IMR-90 (cell line): Measurements from ENCODE around the gene MTMR1. TPM values are rescaled to one million over a fixed set of nuclear protein-coding genes. Genes with fewer than 3 reads are reported as not detected.

Experiments
- ATAC-seq: fragments of 200-7000 bp; cut with Tn5 transposase; 2 replicates; pipeline ENCODE4 v1.9.1; 2020; ENCODE audit warnings: low read depth, mild to moderate bottlenecking, moderate library complexity
- BruUV-seq: library from RNA; stranded (reverse); fragments of 400-500 nt; replicated peaks from 2 replicates; lab custom pipeline; 2021; lab: Mats Ljungman, UMichigan
- CTCF ChIA-PET: fragments of 300-600 bp; formaldehyde crosslinking; extraction: SDS; loops from one replicate; lab custom pipeline; 2021; ENCODE audit warnings: antibody characterized with exemption; lab: Yijun Ruan, JAX
- POLR2A ChIA-PET: fragments of 300-600 bp; sonication (Branson Sonifier 250); formaldehyde crosslinking; loops from one replicate; lab custom pipeline; 2022; ENCODE audit warnings: antibody characterized with exemption; ENCODE audit not compliant: unreplicated experiment; lab: Charles Lee
- DNase-seq: peaks from one replicate; pipeline ENCODE4 v3.0.0; 2013
- H2AFZ ChIP-seq: replicated peaks from 2 replicates; pipeline ENCODE3; 2013; ENCODE audit warnings: low read length, mild to moderate bottlenecking; ENCODE audit not compliant: poor library complexity
- H2AK5ac ChIP-seq: 2 replicates; pipeline ENCODE4 v1.6.1; 2013; ENCODE audit warnings: low read depth, low read length, inconsistent platforms
- H2AK9ac ChIP-seq: replicated peaks from 2 replicates; pipeline ENCODE3; 2013; ENCODE audit warnings: mild to moderate bottlenecking, low read depth, low read length, moderate library complexity; ENCODE audit not compliant: poor library complexity
- H2BK120ac ChIP-seq: 2 replicates; pipeline ENCODE4 v1.6.1; 2013; ENCODE audit warnings: low read depth, low read length, inconsistent platforms
- H2BK15ac ChIP-seq: 3 replicates; pipeline ENCODE4 v1.6.1; 2013; ENCODE audit warnings: low read depth, low read length, inconsistent platforms
- H2BK20ac ChIP-seq: 2 replicates; pipeline ENCODE4 v1.6.1; 2013; ENCODE audit warnings: low read depth, mild to moderate bottlenecking, inconsistent platforms, low read length, moderate library complexity
- H2BK5ac ChIP-seq: 2 replicates; pipeline ENCODE4 v1.6.1; 2013; ENCODE audit warnings: mild to moderate bottlenecking, low read depth, low read length, inconsistent platforms; ENCODE audit not compliant: poor library complexity, severe bottlenecking
- H3K14ac ChIP-seq: replicated peaks from 2 replicates; pipeline ENCODE4 v1.6.1; 2013; ENCODE audit warnings: low read depth, low read length, inconsistent platforms
- H3K18ac ChIP-seq: 2 replicates; pipeline ENCODE4 v1.6.1; 2013; ENCODE audit warnings: low read depth, low read length, control low read depth
- H3K23ac ChIP-seq: 2 replicates; pipeline ENCODE4 v1.6.1; 2013; ENCODE audit warnings: low read depth, low read length, inconsistent platforms
- H3K27ac ChIP-seq: 2 replicates; pipeline ENCODE4 v1.5.1; 2013; ENCODE audit warnings: mild to moderate bottlenecking, control low read depth, low read length; ENCODE audit not compliant: insufficient read depth
- H3K27me3 ChIP-seq: 2 replicates; pipeline ENCODE4 v1.6.1; 2013; ENCODE audit warnings: low read length; ENCODE audit not compliant: control insufficient read depth, insufficient read depth
- H3K36me3 ChIP-seq: 2 replicates; pipeline ENCODE4 v1.6.1; 2013; ENCODE audit warnings: low read length, mixed read lengths; ENCODE audit not compliant: control insufficient read depth, insufficient read depth
- H3K4ac ChIP-seq: 2 replicates; pipeline ENCODE4 v1.6.1; 2013; ENCODE audit warnings: low read depth, low read length, inconsistent platforms
- H3K4me1 ChIP-seq: 2 replicates; pipeline ENCODE4 v1.6.1; 2013; ENCODE audit warnings: low read length, mixed read lengths; ENCODE audit not compliant: control insufficient read depth, insufficient read depth
- H3K4me2 ChIP-seq: 2 replicates; pipeline ENCODE4 v1.6.1; 2013; ENCODE audit warnings: low read depth, mild to moderate bottlenecking, control low read depth, low read length, moderate library complexity
- H3K4me3 ChIP-seq: 2 replicates; pipeline ENCODE4 v1.5.1; 2013; ENCODE audit warnings: low read depth, mild to moderate bottlenecking, control low read depth, low read length, moderate library complexity; ENCODE audit not compliant: insufficient read depth
- H3K56ac ChIP-seq: 2 replicates; pipeline ENCODE4 v1.6.1; 2013; ENCODE audit warnings: low read length, inconsistent platforms; ENCODE audit not compliant: insufficient read depth; ENCODE audit errors: extremely low read depth
- H3K79me1 ChIP-seq, 2 experiments: 2 replicates each; pipeline ENCODE4 v1.6.1; 2013; ENCODE audit warnings: low read length in 2 of 2, inconsistent platforms in 1 of 2, low read depth in 1 of 2
- H3K9ac ChIP-seq: 2 replicates; pipeline ENCODE4 v1.6.1; 2013; ENCODE audit warnings: low read depth, low read length, control low read depth
- H3K9me1 ChIP-seq: 2 replicates; pipeline ENCODE4 v1.6.1; 2013; ENCODE audit warnings: low read length, inconsistent platforms; ENCODE audit not compliant: insufficient read depth
- H3K9me3 ChIP-seq: 2 replicates; pipeline ENCODE4 v1.6.1; 2013; ENCODE audit warnings: low read length; ENCODE audit not compliant: control insufficient read depth, insufficient read depth
- H4K20me1 ChIP-seq: 2 replicates; pipeline ENCODE4 v1.6.1; 2013; ENCODE audit warnings: low read length, inconsistent platforms; ENCODE audit not compliant: insufficient read depth
- H4K5ac ChIP-seq: 2 replicates; pipeline ENCODE4 v1.6.1; 2013; ENCODE audit warnings: mild to moderate bottlenecking, low read depth, low read length, control low read depth
- H4K8ac ChIP-seq, 2 experiments: 2 replicates each; pipeline ENCODE4 v1.6.1; 2013; ENCODE audit warnings: low read depth in 2 of 2, low read length in 2 of 2, control low read depth in 1 of 2, inconsistent platforms in 1 of 2
- H4K91ac ChIP-seq: 2 replicates; pipeline ENCODE4 v1.6.1; 2013; ENCODE audit warnings: low read depth, low read length, inconsistent platforms; ENCODE audit not compliant: insufficient read depth
- BHLHE40 ChIP-seq: fragments of 150-350 bp; IDR thresholded peaks from 2 replicates; pipeline ENCODE4 v1.6.1; 2016; ENCODE audit warnings: mild to moderate bottlenecking, low read depth, low read length
- CEBPB ChIP-seq: IDR thresholded peaks from 2 replicates; pipeline ENCODE4 v1.6.1; 2012; ENCODE audit warnings: low read depth, low read length, improper control_type of control experiment
- CHD1 ChIP-seq: IDR thresholded peaks from 2 replicates; pipeline ENCODE4 v1.6.1; 2012; ENCODE audit warnings: low read depth, low read length, improper control_type of control experiment
- ELK1 ChIP-seq: fragments of 150-350 bp; IDR thresholded peaks from 2 replicates; pipeline ENCODE4 v1.6.1; 2016; ENCODE audit warnings: low read depth, mild to moderate bottlenecking, low read length, moderate library complexity, borderline replicate concordance
- FOS ChIP-seq: fragments of 150-350 bp; IDR thresholded peaks from 2 replicates; pipeline ENCODE4 v1.6.1; 2016; ENCODE audit warnings: low read depth, low read length
- MAFK ChIP-seq: IDR thresholded peaks from 2 replicates; pipeline ENCODE4 v1.6.1; 2012; ENCODE audit warnings: low read depth, low read length, improper control_type of control experiment
- MAZ ChIP-seq: IDR thresholded peaks from 2 replicates; pipeline ENCODE4 v1.6.1; 2012; ENCODE audit warnings: low read depth, mild to moderate bottlenecking, low read length, improper control_type of control experiment, moderate library complexity, borderline replicate concordance
- MXI1 ChIP-seq: IDR thresholded peaks from 2 replicates; pipeline ENCODE4 v1.6.1; 2012; ENCODE audit warnings: low read depth, mild to moderate bottlenecking, low read length, moderate library complexity, borderline replicate concordance
- NFE2L2 ChIP-seq: fragments of 150-350 bp; IDR thresholded peaks from 2 replicates; pipeline ENCODE4 v1.6.1; 2016; ENCODE audit warnings: low read depth, mild to moderate bottlenecking, low read length
- POLR2A ChIP-seq: IDR thresholded peaks from 2 replicates; pipeline ENCODE4 v1.6.1; 2012; ENCODE audit warnings: mild to moderate bottlenecking, low read depth, low read length
- RAD21 ChIP-seq: IDR thresholded peaks from 2 replicates; pipeline ENCODE4 v1.6.1; 2012; ENCODE audit warnings: low read length, improper control_type of control experiment
- RCOR1 ChIP-seq: IDR thresholded peaks from 2 replicates; pipeline ENCODE4 v1.6.1; 2012; ENCODE audit warnings: mild to moderate bottlenecking, low read length, improper control_type of control experiment; ENCODE audit not compliant: insufficient replicate concordance
- RFX5 ChIP-seq: IDR thresholded peaks from 2 replicates; pipeline ENCODE4 v1.8.0; 2012; ENCODE audit warnings: low read depth, mild to moderate bottlenecking, low read length, moderate library complexity
- SMC3 ChIP-seq: fragments of 150-350 bp; IDR thresholded peaks from 2 replicates; pipeline ENCODE4 v1.6.1; 2016; ENCODE audit warnings: low read depth, mild to moderate bottlenecking, antibody characterized with exemption, low read length, moderate library complexity
- WGBS, 2 experiments: methylation state at CpG; one replicate each; pipeline versions ENCODE4 v1.1.5 to v1.1.7; 2013; ENCODE audit warnings: missing lambda C conversion rate in 2 of 2; ENCODE audit not compliant: insufficient read length in 1 of 2; ENCODE audit errors: extremely low coverage in 2 of 2; 5-methylcytosine and 5-hydroxymethylcytosine counted together
- dilution Hi-C: fragments of 300-500 bp; cut with HindIII; formaldehyde crosslinking; loops from one replicate; pipeline ENCODE4 v1.14.3; 2018; ENCODE audit warnings: low sequenced_read_pairs; ENCODE audit not compliant: unreplicated experiment
- in situ Hi-C: fragments of 300-500 bp; cut with MboI; formaldehyde crosslinking; loops from 3 replicates; pipeline ENCODE4 v1.14.3; 2019; ENCODE audit warnings: low sequenced_read_pairs, inconsistent platforms, mixed read lengths
- intact Hi-C: fragments of 100-400 bp; cut with micrococcal nuclease; formaldehyde crosslinking; loops from 2 replicates; pipeline ENCODE4 v1.10.0; 2022
- polyA plus RNA-seq, 3 experiments: library from polyadenylated mRNA; depleted of rRNA; stranded (reverse); fragments of >200 nt; gene quantifications; 2 replicates each; pipeline ENCODE4 v1.2.3, GENCODE V29; 2012; ENCODE audit warnings: low replicate concordance in 1 of 3
- total RNA-seq: library from RNA; depleted of rRNA; stranded (reverse); fragments of >200 nt; gene quantifications from 2 replicates; pipeline ENCODE4 v1.2.3, GENCODE V29; 2012
- TF ChIP-seq, protein P1 (sequence below): conservative IDR thresholded peaks from 2 replicates; pipeline ENCODE4 v1.5.1; 2012; ENCODE audit warnings: mild to moderate bottlenecking, low read depth, low read length, improper control_type of control experiment
- TF ChIP-seq, protein P2 (sequence below): fragments of 150-350 bp; IDR thresholded peaks from 2 replicates; pipeline ENCODE4 v1.6.1; 2017; ENCODE audit warnings: mild to moderate bottlenecking, antibody characterized with exemption, low read length, low read depth

The MTMR1 gene
- total and polyA plus RNA-seq, 2 of the 4 experiments (the other 2 are of a cell fraction) = 19.0 to 28.8 TPM

- Histone ChIP-seq H4K20me1 (no peaks in the 10 kb centered on the region), H4K91ac (no peak overlapping the region), H2AK9ac (no peak overlapping the region), H2AK5ac (no peak overlapping the region), H3K56ac (no peak overlapping the region), H4K8ac (no peak overlapping the region), H3K4me3 (no peak overlapping the region), H3K9me3 (no peaks in the 10 kb centered on the region), H3K14ac (no peak overlapping the region), H3K4me2 (no peak overlapping the region), H3K23ac (no peak overlapping the region), H2AFZ (no peak overlapping the region), H3K36me3 (peaks cover 3% of the 10 kb centered on the region; the same call in 1 of the 2 replicates), H4K5ac (no peak overlapping the region), H2BK20ac (no peak overlapping the region), H2BK15ac (no peak overlapping the region), H3K4me1 (no peaks in the 10 kb centered on the region), H2BK5ac (no peak overlapping the region), H3K9ac (no peak overlapping the region), H3K18ac (no peak overlapping the region), H3K4ac (no peak overlapping the region), H3K9me1 (no peaks in the 10 kb centered on the region; the same call in 1 of the 2 replicates), H3K27ac (no peak overlapping the region), H2BK120ac (no peak overlapping the region), H3K27me3 (no peaks in the 10 kb centered on the region), H3K79me1 (no peaks in the 10 kb centered on the region)
- dilution Hi-C loops (no loop called here), in situ Hi-C loops (no loop called here), intact Hi-C loops (no loop called here)
- TF ChIP-seq CEBPB (no peak), CHD1 (no peak), BHLHE40 (no peak), RCOR1 (no peak), MXI1 (no peak), NFE2L2 (no peak), POLR2A (no peak), FOS (no peak), MAZ (no peak), SMC3 (no peak), RFX5 (no peak), ELK1 (no peak), MAFK (no peak), RAD21 (no peak)
- TF ChIP-seq, protein P1, sequence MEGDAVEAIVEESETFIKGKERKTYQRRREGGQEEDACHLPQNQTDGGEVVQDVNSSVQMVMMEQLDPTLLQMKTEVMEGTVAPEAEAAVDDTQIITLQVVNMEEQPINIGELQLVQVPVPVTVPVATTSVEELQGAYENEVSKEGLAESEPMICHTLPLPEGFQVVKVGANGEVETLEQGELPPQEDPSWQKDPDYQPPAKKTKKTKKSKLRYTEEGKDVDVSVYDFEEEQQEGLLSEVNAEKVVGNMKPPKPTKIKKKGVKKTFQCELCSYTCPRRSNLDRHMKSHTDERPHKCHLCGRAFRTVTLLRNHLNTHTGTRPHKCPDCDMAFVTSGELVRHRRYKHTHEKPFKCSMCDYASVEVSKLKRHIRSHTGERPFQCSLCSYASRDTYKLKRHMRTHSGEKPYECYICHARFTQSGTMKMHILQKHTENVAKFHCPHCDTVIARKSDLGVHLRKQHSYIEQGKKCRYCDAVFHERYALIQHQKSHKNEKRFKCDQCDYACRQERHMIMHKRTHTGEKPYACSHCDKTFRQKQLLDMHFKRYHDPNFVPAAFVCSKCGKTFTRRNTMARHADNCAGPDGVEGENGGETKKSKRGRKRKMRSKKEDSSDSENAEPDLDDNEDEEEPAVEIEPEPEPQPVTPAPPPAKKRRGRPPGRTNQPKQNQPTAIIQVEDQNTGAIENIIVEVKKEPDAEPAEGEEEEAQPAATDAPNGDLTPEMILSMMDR = no peak
- TF ChIP-seq, protein P2, sequence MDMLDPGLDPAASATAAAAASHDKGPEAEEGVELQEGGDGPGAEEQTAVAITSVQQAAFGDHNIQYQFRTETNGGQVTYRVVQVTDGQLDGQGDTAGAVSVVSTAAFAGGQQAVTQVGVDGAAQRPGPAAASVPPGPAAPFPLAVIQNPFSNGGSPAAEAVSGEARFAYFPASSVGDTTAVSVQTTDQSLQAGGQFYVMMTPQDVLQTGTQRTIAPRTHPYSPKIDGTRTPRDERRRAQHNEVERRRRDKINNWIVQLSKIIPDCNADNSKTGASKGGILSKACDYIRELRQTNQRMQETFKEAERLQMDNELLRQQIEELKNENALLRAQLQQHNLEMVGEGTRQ = no peak
- CTCF ChIA-PET = no interaction called here
- POLR2A ChIA-PET = no interaction called here
- ATAC-seq (no peak), DNase-seq (no peak)
- BruUV-seq = no TSS peak
- no CpG with 5 or more reads among the region's 5 CpGs for WGBS, 2 experiments
These were observed 120.7 kb downstream of the MTMR1 start for GRCh38 chrX:150813922-150814321.
